ENCODE results near the gene USP15.

DNA sequence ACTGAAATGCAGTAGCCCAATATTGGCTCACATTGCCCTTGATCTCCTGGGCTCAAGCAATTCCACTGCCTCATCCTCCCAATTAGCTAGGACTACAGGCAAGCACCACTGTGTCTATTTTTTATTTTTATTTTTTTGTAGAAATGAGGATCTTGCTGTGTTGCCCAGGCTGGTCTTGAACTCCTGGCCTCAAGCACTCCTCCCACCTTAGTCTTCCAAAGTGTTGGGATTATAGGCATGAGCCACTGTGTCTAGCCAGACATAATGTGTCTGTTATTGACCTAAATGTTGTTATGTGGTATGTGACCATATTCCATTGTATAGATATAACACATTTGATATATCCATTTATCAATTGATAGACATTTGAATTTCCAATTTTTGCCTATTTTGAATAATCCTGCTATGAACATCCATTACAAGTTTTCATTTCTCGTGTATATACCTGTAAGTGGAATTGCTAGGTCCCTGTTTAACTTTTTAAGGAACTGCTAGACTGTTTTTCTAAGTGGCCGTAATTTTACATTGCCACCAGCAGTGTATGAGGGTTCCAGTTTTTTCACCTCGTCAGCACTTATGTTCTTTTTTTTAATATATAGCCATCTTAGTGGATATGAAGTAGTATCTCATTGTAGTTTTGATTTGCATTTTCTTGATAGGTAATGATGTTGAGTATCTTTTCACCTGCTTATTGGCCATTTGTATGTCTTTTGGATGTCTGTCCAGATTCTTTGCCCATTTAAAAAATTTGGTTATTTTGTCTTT lies 9.4 kb downstream of the USP15 start:
- TF ChIP-seq, protein P1, sequence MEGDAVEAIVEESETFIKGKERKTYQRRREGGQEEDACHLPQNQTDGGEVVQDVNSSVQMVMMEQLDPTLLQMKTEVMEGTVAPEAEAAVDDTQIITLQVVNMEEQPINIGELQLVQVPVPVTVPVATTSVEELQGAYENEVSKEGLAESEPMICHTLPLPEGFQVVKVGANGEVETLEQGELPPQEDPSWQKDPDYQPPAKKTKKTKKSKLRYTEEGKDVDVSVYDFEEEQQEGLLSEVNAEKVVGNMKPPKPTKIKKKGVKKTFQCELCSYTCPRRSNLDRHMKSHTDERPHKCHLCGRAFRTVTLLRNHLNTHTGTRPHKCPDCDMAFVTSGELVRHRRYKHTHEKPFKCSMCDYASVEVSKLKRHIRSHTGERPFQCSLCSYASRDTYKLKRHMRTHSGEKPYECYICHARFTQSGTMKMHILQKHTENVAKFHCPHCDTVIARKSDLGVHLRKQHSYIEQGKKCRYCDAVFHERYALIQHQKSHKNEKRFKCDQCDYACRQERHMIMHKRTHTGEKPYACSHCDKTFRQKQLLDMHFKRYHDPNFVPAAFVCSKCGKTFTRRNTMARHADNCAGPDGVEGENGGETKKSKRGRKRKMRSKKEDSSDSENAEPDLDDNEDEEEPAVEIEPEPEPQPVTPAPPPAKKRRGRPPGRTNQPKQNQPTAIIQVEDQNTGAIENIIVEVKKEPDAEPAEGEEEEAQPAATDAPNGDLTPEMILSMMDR (conservative IDR thresholded peaks at IDR 0.05): no peak
- TF ChIP-seq EZH2 (IDR thresholded peaks at IDR 0.05; ENCODE audit: low read depth): no peak

Data from PC-9 (cell line).